ENCODE measurements around the gene SBK1.

Gene SBK1

DNA sequence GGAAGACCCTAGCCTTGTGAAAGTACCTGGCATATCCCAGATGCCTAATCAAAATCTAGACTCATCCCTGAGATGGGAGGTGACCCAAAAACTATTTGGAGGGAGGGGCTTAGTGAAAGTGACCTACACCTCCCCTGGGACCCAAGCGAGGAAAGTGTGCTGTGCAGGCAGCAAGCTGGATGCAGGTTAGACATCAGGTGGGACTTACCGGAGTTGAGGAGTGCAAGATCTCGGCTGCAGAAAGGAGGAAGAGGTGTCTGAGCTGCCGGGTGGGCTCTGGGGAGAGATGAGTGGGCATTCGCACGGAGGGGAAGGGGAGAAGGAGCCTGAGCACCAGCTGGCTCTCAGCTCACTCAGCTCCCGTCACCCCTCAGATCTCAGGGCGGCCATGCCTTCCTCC lies 10.3 kb upstream of the SBK1 start:
- DNase-seq (ENCODE audit: low read depth, low spot score) = no peak

GRCh38 chr16:28283173-28283572 lies 9.2 kb upstream of the SBK1 start:
- no peak for DNase-seq (ENCODE audit: low read depth, low spot score)

DNA sequence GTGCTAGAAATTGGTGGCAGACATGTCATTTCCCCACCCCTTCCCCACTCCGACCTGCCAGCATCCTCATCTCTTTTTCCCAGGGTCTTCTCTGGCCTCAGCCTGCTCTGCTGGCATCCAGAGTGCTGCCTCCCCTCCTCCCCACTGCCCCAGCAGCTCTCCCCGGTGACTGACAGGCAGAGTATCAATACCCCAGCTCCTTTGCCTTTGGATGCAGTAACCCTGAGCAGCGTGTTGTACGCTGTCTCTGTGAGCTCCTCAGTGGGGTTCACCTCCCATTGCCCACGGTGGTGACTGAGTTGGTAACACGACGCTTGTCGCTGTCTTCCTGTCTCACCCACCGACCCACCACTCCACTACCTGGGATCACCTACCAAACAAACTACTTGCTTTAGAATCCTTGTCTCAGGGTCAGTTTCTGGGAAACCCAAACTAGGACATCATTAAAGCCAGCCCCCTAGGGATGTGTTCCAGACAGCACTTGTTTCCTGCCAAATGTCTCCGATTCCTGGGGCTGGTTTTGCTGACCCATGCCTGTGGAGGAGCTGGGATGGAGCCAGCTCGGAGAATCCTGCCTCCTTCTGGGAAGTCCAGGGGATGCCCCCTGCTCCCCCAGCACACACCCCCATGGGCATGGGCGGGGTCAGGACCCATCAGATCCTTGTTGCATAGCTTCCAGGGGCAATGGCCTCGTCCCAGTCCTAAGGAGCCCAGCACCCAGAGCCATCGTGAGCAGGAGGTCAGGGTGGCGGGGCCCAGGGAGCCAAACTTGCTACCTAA lies 8.3 kb upstream of the SBK1 start:
- no peak for DNase-seq (ENCODE audit: low read depth, low spot score)

DNA sequence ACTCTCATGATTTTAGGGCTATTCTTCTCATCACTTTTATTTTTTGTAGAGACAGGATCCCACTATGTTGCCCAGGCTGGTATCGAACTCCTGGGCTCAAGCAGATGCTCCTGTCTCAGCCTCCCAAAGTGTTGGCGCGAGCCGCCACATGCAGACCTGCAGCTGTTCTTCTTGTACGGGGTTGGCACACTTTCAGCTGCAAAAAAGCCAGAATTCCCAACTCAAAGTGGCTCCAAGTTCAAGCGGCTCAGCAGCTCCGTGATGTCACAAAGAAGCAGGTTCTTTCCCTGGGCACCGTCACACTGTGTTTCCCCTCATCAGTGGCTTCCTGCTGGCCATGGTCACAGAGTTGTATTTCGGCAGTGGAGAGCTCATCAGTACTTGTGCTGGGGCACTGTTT lies 6.7 kb upstream of the SBK1 start:
- DNase-seq (ENCODE audit: low read depth, low spot score) = no peak

DNA sequence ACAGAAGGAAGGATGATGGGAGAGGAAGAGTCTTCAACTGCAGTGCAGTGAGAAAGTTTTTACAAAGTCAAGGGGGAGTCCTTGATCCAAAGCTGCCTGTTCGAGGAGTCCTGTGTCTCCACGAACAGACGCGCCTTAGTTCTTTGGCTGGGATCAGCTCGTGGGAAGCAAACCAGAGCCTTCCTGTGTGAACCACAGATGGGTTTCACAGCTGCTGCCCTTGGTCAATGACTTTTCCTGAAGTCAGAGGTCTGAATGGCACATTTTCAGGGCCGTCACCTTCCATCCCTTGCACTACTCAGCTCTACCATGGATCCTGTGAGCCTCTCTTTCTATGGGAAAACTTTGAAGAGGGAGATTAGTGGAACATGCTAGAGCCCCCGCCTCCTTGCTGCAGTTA lies 4.2 kb upstream of the SBK1 start:
- DNase-seq (ENCODE audit: low read depth, low spot score) = no peak

DNA sequence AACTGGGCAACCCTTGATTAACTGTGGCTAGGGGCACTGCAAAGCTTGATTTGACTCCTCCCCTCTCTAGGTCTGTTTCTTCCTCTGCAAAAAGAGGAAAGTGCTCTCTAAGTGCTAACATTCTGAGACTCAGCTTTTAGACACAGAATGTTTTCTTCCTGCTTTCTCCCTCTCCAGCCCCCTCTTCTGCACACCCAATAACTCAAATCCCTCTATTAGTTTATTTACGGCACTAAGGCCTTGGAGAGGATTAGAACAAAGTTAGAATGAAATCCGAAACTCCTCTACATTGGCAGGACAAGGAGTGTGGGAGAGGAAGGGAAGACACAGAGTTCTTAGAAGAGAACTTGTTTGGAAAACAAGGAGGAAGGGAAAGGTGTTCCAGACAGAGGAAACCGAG lies 3.3 kb upstream of the SBK1 start:
- no peak for DNase-seq (ENCODE audit: low read depth, low spot score)

DNA sequence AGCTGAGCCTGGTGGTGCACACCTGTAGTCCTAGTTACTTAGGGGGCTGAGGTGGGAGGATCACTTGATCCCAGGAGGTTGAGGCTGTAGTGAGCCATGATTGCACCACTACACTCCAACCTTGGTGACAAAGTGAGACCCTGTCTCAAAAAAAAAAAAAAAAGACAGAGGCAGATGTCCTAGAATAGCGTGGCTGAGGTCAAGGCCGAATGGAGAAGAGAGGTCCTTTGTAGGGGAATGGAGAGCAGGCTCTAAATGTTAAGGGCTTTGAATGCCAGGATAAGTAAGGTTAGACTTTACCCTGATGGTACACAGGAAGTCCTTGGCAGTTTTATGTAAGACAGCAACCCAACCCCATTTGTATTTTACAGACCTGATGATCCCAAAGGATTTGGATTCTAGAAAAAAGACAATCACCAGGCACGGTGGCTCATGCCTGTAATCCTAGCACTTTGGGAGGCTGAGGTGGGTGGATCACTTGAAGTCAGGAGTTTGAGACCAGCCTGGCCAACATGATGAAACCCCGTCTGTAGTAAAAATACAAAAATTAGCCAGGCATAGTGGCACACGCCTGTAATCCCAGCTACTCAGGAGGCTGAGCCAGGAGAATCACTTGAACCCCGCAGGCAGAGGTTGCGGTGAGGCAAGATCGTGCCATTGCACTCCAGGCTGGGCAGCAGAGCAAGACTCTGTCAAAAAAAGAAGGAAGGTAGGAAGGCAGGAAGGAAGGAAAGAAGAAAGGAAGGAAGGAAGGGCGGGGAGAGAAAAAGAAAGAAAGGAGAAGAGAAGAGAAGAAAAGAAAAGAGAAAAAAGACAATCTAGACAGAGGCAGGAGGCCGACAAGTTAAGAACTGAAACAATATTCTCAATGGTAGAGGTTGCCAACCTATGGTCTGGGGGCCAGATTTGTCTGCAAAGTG lies 2.1 kb upstream of the SBK1 start:
- no peak for DNase-seq (ENCODE audit: low read depth, low spot score)

DNA sequence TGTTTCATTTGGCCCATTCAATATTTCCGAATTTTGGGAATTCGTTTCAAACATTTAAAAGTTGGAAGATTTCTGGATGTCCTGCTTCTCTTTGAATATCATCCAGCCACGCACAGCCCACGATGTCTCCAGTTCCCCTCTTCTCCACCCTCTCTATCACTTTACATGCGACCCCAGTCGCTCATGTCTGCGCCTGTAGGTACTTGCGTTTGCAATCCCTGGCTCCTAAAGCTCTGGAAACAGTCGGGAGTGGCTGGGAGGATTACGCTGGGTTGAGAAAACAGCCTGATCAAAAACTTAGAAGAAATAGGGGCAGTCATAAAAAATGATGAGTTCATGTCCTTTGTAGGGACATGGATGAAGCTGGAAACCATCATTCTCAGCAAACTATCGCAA lies 1.5 kb upstream of the SBK1 start:
- no peak for DNase-seq (ENCODE audit: low read depth, low spot score)

DNA sequence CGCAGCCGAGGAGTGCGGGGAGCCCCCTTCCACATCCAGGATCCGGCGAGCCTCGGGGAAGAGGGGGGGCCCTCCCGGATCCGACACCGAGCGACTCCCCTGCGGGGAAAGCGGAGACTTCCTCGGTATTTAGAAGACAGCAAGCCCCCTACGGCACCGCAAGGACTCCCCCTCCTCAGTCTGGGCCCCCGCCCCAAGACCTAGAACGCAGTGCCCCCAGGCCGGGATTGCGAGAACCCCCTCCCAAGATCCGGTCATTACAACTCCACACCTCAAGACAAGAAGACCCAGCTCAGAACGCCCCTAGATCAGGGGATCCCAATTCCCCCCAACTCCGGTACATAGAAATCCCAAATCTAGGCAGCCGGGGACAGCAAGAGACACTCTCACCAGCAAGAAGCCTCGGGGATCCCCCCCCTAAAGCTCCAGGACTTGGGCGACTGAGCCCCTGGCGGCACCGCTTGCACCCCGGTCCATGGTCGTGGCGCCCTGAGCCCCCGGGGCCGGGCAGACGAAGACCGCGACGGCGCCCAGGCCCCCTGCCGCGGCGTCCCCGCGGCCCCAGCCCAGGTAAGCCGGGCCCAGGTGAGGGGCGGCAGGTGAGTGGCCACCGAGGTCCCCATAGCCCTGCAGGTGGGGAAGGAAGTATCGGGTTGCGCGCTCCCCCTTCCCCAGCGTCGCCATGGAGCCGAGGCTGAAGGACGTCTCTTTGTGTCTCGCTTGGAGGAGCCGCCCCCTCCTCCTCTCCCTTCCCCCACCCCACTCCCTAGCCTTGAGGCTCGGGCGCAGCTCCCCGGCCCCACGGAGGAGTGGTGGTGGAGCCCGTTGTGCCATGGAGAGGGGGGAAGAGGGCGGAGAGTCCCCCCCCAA lies 641 bp downstream of the SBK1 start:
- no peak for DNase-seq (ENCODE audit: low read depth, low spot score)

GRCh38 chr16:28293601-28293960 lies 1.3 kb downstream of the SBK1 start:
- DNase-seq (ENCODE audit: low read depth, low spot score) = no peak

DNA sequence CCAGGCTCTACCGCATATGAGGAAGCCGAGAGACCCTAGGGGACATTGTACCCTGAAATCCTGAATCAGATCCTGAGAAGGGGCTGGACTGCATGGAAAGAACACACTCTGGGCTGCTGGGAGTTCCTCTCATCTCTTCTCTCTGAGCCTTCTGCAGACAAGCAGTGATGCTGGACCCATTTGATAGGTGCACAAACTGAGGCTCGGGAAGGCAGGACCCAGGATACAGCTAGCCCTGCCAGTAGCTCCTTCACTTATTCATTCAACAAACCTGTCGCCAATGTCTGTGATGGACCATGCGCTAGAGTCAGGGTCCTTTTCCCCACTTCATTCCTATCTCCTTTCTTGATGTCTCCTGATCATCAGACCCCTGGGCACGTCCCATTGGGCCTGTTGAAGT lies 1.9 kb downstream of the SBK1 start:
- DNase-seq (ENCODE audit: low read depth, low spot score) = no peak

DNA sequence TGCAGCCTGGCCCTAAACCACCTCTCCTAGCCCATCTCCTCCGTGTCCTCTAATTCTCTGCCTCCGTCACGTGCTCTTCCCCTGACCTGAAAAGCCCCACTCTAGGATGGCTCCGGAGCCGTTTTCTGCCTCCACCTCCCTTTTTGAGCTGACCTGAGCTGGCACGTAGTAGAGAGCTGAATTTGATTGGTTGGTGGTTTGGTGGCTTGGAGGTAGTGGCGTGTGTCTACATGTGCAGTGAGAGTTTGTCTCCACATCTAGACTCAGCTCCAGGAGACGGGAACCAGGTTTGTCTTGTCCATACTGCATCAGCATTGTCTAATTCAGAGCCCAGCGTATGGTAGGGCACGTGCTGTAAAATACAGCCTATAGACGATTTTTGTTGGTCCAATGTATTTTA lies 3.0 kb downstream of the SBK1 start:
- DNase-seq (ENCODE audit: low read depth, low spot score) = no peak

GRCh38 chr16:28297308-28297707 lies 5.0 kb downstream of the SBK1 start:
- no peak for DNase-seq (ENCODE audit: low read depth, low spot score)

DNA sequence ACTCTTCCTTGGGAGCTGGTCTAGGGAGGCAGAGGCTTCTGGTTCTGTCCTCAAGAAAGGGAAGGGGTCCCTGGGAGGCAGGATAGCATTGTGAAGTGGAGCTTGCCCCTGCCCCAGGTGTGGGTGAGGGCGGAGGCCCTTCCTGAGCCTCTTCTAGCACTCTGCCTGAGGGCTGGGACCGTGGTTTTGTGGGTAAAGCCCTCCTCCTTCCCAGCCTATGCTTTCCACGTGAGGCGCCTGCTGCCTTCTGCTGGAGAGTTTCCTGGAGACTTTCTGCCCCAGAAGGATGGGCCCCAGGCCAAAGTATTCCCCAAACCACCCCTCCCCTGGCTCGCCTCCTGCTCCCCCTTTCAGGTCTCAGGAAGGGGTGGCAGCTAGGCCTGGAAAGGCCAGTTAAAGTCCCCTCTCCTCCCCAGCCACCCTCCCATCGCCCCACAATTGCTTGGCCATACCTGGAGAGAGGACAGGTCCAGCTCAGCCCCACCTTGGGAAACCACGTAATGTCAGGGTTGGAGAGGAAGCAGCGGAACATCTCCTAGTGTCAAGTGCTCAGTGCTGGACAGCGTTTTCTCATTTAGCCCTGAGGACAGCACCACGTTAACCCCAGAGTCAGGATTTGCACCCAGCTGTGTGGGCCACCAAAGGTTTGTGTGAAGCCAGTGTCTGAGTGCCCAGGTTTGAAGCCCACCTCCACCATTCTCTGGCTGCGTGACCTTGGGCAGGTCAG lies 5.6 kb downstream of the SBK1 start:
- no peak for DNase-seq (ENCODE audit: low read depth, low spot score)

DNA sequence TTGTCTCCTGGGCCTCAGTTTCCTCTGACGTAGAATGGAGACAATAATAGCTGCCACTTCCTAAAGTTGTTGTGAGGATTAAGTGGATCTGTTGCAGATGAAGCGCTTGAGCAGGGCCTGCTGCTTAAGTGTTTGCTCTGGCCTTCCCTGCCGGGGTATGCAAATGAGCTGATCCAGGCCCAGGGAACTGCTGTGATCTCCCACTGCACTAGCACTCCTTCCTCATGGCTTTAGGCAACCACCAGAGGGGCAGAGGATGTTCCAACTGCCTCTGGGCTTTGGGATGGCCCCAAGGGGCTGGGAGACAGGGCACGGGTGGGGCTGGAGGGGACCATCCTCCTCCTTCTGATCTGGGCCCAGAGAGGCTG lies 6.2 kb downstream of the SBK1 start:
- DNase-seq (ENCODE audit: low read depth, low spot score) = no peak

DNA sequence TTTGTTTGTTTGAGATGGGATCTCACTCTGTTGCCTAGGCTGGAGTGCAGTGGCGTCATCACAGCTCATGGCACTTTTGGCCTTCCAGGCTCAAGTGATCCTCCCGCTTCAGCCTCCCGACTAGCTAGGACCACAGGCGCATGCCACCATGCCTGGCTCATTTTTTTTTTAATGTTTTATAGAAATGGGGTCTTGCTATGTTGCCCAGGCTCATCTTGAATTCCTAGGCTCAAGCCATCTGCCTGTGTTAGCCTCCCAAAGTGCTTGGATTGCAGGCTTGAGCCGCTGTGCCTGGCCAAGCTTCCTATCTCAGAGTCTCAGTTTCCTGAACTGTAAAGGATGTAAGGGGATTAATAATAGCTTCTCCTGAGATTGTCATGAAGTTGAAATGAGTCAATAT lies 8.0 kb downstream of the SBK1 start:
- DNase-seq (ENCODE audit: low read depth, low spot score) = no peak

DNA sequence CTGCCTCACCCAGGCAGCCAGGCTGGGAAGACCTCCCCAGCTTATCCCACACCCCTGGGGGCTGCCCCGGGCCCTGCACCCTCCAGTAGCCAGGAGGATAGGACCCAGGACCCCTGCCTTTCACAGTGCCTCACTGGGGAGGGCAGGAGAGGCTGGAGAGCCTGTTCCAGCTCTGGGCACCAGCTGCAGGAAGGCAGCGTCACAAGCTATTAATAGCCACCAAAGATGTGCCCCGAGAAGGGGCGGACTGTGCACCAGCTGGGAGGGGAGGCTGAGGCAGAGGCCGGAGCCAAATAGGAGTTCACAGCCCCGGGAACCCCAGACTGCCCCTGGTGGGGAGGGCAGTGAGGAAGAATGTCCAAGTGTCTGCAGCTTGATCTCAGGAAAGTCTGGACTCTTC lies 8.8 kb downstream of the SBK1 start:
- no peak for DNase-seq (ENCODE audit: low read depth, low spot score)

GRCh38 chr16:28301620-28302019 lies 9.3 kb downstream of the SBK1 start:
- DNase-seq (ENCODE audit: low read depth, low spot score) = no peak

DNA sequence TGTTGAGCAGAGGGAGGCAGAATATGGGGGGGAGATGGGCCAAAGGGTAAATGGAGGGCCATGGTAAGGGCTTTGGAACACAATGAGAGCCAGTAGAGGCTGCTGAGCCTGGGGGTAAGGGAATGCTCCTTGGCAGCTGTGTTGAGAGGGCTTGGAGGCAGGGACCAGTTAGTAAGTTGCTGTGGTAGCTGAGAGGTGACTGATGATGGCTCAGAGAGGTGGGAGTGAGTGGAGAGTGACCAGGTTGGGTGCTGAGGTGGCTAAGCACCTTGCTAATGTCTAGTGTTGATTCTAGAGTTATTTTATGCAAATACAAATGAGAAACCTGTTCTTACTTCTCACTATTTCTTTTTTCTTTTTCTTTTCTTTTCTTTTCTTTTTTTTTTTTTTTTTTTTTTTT lies 10.8 kb downstream of the SBK1 start:
- DNase-seq (ENCODE audit: low read depth, low spot score) = no peak

GRCh38 chr16:28304214-28304613 lies 11.9 kb downstream of the SBK1 start:
- DNase-seq (ENCODE audit: low read depth, low spot score) = no peak

DNA sequence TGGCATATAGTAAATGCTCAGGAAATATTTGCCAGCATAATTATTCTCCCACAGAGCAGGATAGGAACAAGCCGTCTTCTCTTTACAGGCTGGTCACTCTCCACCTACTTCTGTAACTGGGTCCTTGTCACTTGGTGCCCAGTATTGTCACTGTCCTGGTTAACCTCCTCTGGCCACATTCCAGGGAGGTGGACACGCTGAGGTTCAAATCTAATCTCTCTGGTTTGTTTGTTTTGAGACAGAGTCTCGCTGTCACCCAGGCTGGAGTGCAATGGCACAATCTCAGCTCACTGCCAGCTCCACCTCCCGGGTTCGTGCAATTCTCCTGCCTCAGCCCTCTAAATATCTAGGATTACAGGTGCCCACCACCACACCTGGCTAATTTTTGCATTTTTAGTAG lies 15.6 kb downstream of the SBK1 start:
- no peak for DNase-seq (ENCODE audit: low read depth, low spot score)
